Right atrium auricular region (tissue), 2 donors: ENCODE measurements around the gene GCA. TPM values are rescaled to one million over a fixed set of nuclear protein-coding genes. Genes with fewer than 3 reads are reported as not detected.

ENCODE experiments used
- DNase-seq: peaks from one replicate; pipeline ENCODE4 v3.0.0-alpha.2; 2019; ENCODE audit warnings: low spot score
- H3K27ac ChIP-seq, 2 donors: fragments of 200-600 bp; sonication (generic); 1 replicate in 1 of 2; 2 replicates in 1 of 2; pipeline ENCODE4 v1.5.1; 2016 to 2019
- H3K27me3 ChIP-seq, 2 donors: fragments of 200-600 bp; sonication (generic); one replicate each; pipeline versions ENCODE4 v1.5.1 to v1.6.0; 2017 to 2019
- H3K36me3 ChIP-seq: fragments of 200-600 bp; sonication (generic); one replicate; pipeline ENCODE4 v1.5.1; 2016
- H3K4me1 ChIP-seq, 2 donors: fragments of 200-600 bp; sonication (generic); one replicate each; pipeline versions ENCODE4 v1.5.1 to v1.6.0; 2017 to 2019
- H3K4me3 ChIP-seq, 2 donors: fragments of 200-600 bp; sonication (generic); 1 replicate in 1 of 2; 2 replicates in 1 of 2; pipeline ENCODE4 v1.5.1; 2017 to 2019; ENCODE audit warnings: mild to moderate bottlenecking in 1 of 2, moderate library complexity in 1 of 2
- H3K9me3 ChIP-seq, 2 donors: fragments of 200-600 bp; sonication (generic); one replicate each; pipeline ENCODE4 v1.5.1; 2019
- total RNA-seq, 2 donors: library from RNA; depleted of rRNA; stranded (reverse); fragments of >200 nt; gene quantifications; one replicate each; pipeline ENCODE4 v1.1.0, GENCODE V29; 2016
- TF ChIP-seq, protein P1 (sequence below), 2 donors: fragments of 200-600 bp; sonication (generic); IDR thresholded peaks; one replicate each; pipeline ENCODE4 v1.5.1; 2019; ENCODE audit warnings: antibody characterized with exemption in 2 of 2

The GCA gene
- 10 to 100 TPM; 11.1 to 14.3 TPM for total RNA-seq

GRCh38 chr2:162343824-162344616, at the start of gene GCA:
Gene GCA (plus strand): TSS chr2:162344132. CDS start chr2:162344249, 117 bp downstream.
- DNase-seq, result peak; percentile 97
- Histone ChIP-seq H3K4me1 (peaks cover 0 to 5% of the 10 kb centered on the region in 2 donors), H3K27ac (peak within 1 kb of the TSS; percentile 79 to 80), H3K27me3 (no peaks in the 10 kb centered on the region), H3K9me3 (no peaks in the 10 kb centered on the region), H3K4me3 (peak within 1 kb of the TSS; percentile 77 to 92), H3K36me3 (no peaks in the 10 kb centered on the region)
- TF ChIP-seq, protein P1, sequence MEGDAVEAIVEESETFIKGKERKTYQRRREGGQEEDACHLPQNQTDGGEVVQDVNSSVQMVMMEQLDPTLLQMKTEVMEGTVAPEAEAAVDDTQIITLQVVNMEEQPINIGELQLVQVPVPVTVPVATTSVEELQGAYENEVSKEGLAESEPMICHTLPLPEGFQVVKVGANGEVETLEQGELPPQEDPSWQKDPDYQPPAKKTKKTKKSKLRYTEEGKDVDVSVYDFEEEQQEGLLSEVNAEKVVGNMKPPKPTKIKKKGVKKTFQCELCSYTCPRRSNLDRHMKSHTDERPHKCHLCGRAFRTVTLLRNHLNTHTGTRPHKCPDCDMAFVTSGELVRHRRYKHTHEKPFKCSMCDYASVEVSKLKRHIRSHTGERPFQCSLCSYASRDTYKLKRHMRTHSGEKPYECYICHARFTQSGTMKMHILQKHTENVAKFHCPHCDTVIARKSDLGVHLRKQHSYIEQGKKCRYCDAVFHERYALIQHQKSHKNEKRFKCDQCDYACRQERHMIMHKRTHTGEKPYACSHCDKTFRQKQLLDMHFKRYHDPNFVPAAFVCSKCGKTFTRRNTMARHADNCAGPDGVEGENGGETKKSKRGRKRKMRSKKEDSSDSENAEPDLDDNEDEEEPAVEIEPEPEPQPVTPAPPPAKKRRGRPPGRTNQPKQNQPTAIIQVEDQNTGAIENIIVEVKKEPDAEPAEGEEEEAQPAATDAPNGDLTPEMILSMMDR (IDR thresholded peaks at IDR 0.05), result peak in 1 of 2 donors; percentile 20

DNA sequence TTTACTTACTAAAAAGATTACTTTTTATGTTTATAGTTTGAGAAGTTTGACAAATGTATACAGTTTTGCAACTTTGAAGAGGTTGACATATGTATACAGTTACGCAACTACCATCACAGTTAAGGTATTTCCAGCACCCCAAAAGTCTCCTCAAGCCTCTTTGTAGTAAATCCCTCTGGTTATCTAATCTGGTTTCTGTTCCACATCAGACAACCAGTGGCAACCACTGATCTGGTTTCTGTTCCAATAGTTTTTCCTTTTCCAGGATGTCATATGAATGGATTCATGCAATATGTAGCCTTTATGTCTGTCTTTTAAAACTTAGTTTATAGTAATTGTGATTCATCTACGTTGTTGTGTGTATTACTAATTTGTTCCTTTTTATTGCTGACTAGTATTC, 48.9 kb upstream of the GCA start:
- Histone ChIP-seq H3K27ac (no peak overlapping the region), H3K36me3 (no peaks in the 10 kb centered on the region), H3K27me3 (no peaks in the 10 kb centered on the region), H3K4me3 (no peak overlapping the region), H3K9me3 (no peaks in the 10 kb centered on the region), H3K4me1 (no peaks in the 10 kb centered on the region)
- TF ChIP-seq, protein P1 (IDR thresholded peaks at IDR 0.05), result no peak
- no peak for DNase-seq

DNA sequence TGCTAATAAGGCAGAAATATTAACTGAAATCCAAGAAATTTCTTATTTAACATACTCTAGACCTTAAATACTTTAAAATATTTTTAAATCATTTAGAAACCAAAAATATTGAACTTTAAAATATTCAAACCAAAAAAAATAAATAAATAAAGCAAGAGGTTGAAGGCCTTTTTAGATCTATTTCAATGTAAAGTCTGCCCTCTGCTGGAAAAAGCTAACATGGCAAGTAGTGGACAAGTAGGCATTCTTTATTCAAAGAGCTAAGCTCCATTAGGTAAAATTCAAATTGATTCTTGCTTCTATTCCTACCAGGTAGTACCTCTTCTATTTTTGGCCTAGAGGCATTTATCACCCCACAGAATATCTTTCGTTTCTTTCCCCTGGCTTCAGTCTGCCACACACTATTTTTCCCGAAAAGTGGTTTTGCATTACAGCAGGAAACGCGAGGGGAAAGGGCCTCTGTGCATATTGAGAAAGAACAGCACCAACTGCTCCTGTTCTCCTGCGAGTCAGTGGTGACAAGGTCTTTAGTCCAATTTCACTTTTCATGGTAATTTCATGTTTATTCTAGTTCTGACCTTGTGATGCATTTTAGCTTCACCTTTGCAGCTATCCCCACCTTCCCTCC, 45.9 kb upstream of the GCA start:
- TF ChIP-seq, protein P1 (IDR thresholded peaks at IDR 0.05), result peak; percentile 70 to 89
- Histone ChIP-seq H3K4me3 (no peak overlapping the region), H3K9me3 (no peaks in the 10 kb centered on the region), H3K27me3 (no peaks in the 10 kb centered on the region), H3K36me3 (no peaks in the 10 kb centered on the region), H3K27ac (no peak overlapping the region), H3K4me1 (no peaks in the 10 kb centered on the region)
- no peak for DNase-seq

GRCh38 chr2:162298669-162299335, 45.1 kb upstream of the GCA start:
- Histone ChIP-seq H3K4me3 (no peak overlapping the region), H3K27ac (no peak overlapping the region), H3K9me3 (no peaks in the 10 kb centered on the region), H3K36me3 (no peaks in the 10 kb centered on the region), H3K4me1 (no peaks in the 10 kb centered on the region), H3K27me3 (no peaks in the 10 kb centered on the region)
- DNase-seq, result no peak
- TF ChIP-seq, protein P1 (IDR thresholded peaks at IDR 0.05), result no peak

DNA sequence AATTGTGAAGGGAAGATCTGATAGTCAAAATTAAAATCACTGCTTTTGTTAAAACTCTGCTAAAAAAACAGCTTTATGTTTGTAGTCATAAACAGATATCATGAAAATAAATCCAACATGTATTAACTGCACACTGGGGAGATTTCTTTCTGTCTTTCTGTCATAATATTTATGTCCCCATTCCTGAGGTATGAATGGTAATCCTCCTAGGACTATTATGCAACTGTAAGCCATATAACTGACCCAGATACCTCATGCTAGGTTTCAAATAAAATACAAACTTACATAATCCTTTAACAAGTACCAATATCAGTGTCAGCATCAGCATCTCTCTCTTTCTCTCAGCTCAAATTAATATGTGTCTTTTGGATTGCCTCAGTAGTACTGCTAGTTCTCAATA, 43.7 kb upstream of the GCA start:
- Histone ChIP-seq H3K27me3 (no peaks in the 10 kb centered on the region), H3K4me1 (no peaks in the 10 kb centered on the region), H3K9me3 (no peaks in the 10 kb centered on the region), H3K36me3 (no peaks in the 10 kb centered on the region), H3K4me3 (no peak overlapping the region), H3K27ac (no peak overlapping the region)
- DNase-seq, result no peak
- TF ChIP-seq, protein P1 (IDR thresholded peaks at IDR 0.05), result no peak
